GM12865 (cell line): Measurements from ENCODE around the gene BPIFB2.

Source experiments
- DNase-seq: peaks from one replicate; pipeline ENCODE4 v3.0.0; 2010; ENCODE audit warnings: low read depth
- H3K4me3 ChIP-seq: 2 replicates; pipeline ENCODE4 v1.5.1; 2011; ENCODE audit warnings: mild to moderate bottlenecking, low read depth, low read length, control low read depth
- CTCF ChIP-seq: IDR thresholded peaks from 2 replicates; pipeline ENCODE4 v1.5.1; 2011; ENCODE audit warnings: low read length, control low read depth, low read depth, inconsistent platforms; ENCODE audit not compliant: insufficient read depth; ENCODE audit errors: missing control alignments

The BPIFB2 gene

GRCh38 chr20:33015700-33016580 is 8.4 kb downstream of the BPIFB2 start:
- TF ChIP-seq CTCF: no peak
- no peak for DNase-seq
- no peak overlapping the region for H3K4me3 ChIP-seq

GRCh38 chr20:33016581-33017109 is 9.1 kb downstream of the BPIFB2 start:
- no peak overlapping the region for H3K4me3 ChIP-seq
- no peak for DNase-seq
- TF ChIP-seq CTCF: no peak

GRCh38 chr20:33017542-33017941 is 10.0 kb downstream of the BPIFB2 start:
- DNase-seq: no peak
- no peak for TF ChIP-seq CTCF
- H3K4me3 ChIP-seq: no peak overlapping the region

GRCh38 chr20:33018169-33018931 is 10.8 kb downstream of the BPIFB2 start:
- H3K4me3 ChIP-seq: no peak overlapping the region
- no peak for TF ChIP-seq CTCF
- DNase-seq: no peak

- no peak overlapping the region for H3K4me3 ChIP-seq
- no peak for TF ChIP-seq CTCF
- DNase-seq: no peak
Observed at GRCh38 chr20:33019465-33020277, 12.2 kb downstream of the BPIFB2 start.
